Neural cell (in vitro differentiated cells): Measurements from ENCODE around the gene CHRNA9. TPM values are rescaled to one million over a fixed set of nuclear protein-coding genes. Genes with fewer than 3 reads are reported as not detected.

Experiments used
- H2AFZ ChIP-seq: fragments of 200-600, 300-800 bp; sonication (generic), shearing (Covaris generic); 2 replicates; pipeline ENCODE4 v1.6.0; 2014; ENCODE audit warnings: low read depth, mild to moderate bottlenecking, antibody characterized with exemption, low read length, moderate library complexity
- H3F3A ChIP-seq: fragments of 200-600 bp; shearing (Covaris generic); 2 replicates; pipeline ENCODE4 v1.6.1; 2016; ENCODE audit warnings: mild to moderate bottlenecking, moderate library complexity, mixed read lengths, antibody characterized with exemption, low read length; ENCODE audit not compliant: insufficient read depth, poor library complexity, severe bottlenecking
- H3K27ac ChIP-seq: fragments of 200-600, 300-800 bp; sonication (generic), shearing (Covaris generic); 2 replicates; pipeline ENCODE4 v1.5.1; 2014; ENCODE audit warnings: mild to moderate bottlenecking, low read length, moderate library complexity
- H3K27me3 ChIP-seq: fragments of 300-800, 200-600 bp; sonication (generic), shearing (Covaris generic); 2 replicates; pipeline ENCODE4 v1.6.0; 2014; ENCODE audit warnings: mild to moderate bottlenecking, low read depth, low read length, moderate library complexity; ENCODE audit not compliant: insufficient read depth
- H3K36me3 ChIP-seq: fragments of 300-800, 200-600 bp; sonication (generic), shearing (Covaris generic); 2 replicates; pipeline ENCODE4 v1.5.1; 2014; ENCODE audit warnings: mild to moderate bottlenecking, antibody characterized with exemption, low read length, moderate library complexity; ENCODE audit not compliant: insufficient read depth
- H3K4me2 ChIP-seq: fragments of 300-800, 200-600 bp; sonication (generic), shearing (Covaris generic); 2 replicates; pipeline ENCODE4 v1.6.0; 2014; ENCODE audit warnings: mild to moderate bottlenecking, low read length
- H3K4me3 ChIP-seq: fragments of 300-800, 200-600 bp; sonication (generic), shearing (Covaris generic); 2 replicates; pipeline ENCODE4 v1.5.1; 2014; ENCODE audit warnings: mild to moderate bottlenecking, low read length, moderate library complexity
- H3K79me2 ChIP-seq: fragments of 200-600 bp; shearing (Covaris generic); replicated peaks from 2 replicates; pipeline ENCODE4 v1.6.0; 2014; ENCODE audit warnings: mild to moderate bottlenecking, low read length, moderate library complexity; ENCODE audit not compliant: insufficient read depth
- H3K9ac ChIP-seq: fragments of 300-800, 200-600 bp; sonication (generic), shearing (Covaris generic); 2 replicates; pipeline ENCODE4 v1.6.1; 2016; ENCODE audit warnings: mild to moderate bottlenecking, low read length, mixed read lengths
- H3K9me2 ChIP-seq: fragments of 200-600 bp; shearing (Covaris generic); 2 replicates; pipeline ENCODE4 v1.6.1; 2016; ENCODE audit warnings: mild to moderate bottlenecking, low read length, mixed read lengths; ENCODE audit not compliant: insufficient read depth
- H3K9me3 ChIP-seq: fragments of 200-600, 300-800 bp; sonication (generic), shearing (Covaris generic); 2 replicates; pipeline ENCODE4 v1.6.1; 2016; ENCODE audit warnings: mild to moderate bottlenecking, mixed run types, low read length, moderate library complexity, mixed read lengths
- H4K20me1 ChIP-seq: fragments of 200-600 bp; shearing (Covaris generic); 2 replicates; pipeline ENCODE4 v1.6.1; 2016; ENCODE audit warnings: mild to moderate bottlenecking, mixed run types; ENCODE audit not compliant: insufficient read depth
- CTCF ChIP-seq: fragments of 450-650 bp; IDR thresholded peaks from 2 replicates; pipeline ENCODE4 v1.5.1; 2014; ENCODE audit warnings: antibody characterized with exemption, mild to moderate bottlenecking, moderate library complexity; ENCODE audit not compliant: poor library complexity, severe bottlenecking
- EP300 ChIP-seq: fragments of 450-650 bp; conservative IDR thresholded peaks from 2 replicates; pipeline ENCODE4 v1.6.1; 2014; ENCODE audit warnings: antibody characterized with exemption, mild to moderate bottlenecking, moderate library complexity; ENCODE audit not compliant: poor library complexity, severe bottlenecking
- EZH2 ChIP-seq: fragments of 200-600, 300-800 bp; shearing (Covaris generic), sonication (generic); IDR thresholded peaks from 2 replicates; pipeline ENCODE4 v1.6.1; 2014; ENCODE audit warnings: antibody characterized with exemption, low read length, borderline replicate concordance, mild to moderate bottlenecking; ENCODE audit not compliant: insufficient read depth, poor library complexity, severe bottlenecking
- MXI1 ChIP-seq: fragments of 450-650 bp; conservative IDR thresholded peaks from 2 replicates; pipeline ENCODE4 v1.6.1; 2014; ENCODE audit warnings: antibody characterized with exemption, mild to moderate bottlenecking; ENCODE audit not compliant: poor library complexity, severe bottlenecking
- POLR2AphosphoS5 ChIP-seq: IDR thresholded peaks from 2 replicates; pipeline ENCODE4 v1.6.1; 2012
- RAD21 ChIP-seq: fragments of 450-650 bp; conservative IDR thresholded peaks from 2 replicates; pipeline ENCODE4 v1.6.1; 2014; ENCODE audit warnings: antibody characterized with exemption, mild to moderate bottlenecking, moderate library complexity
- REST ChIP-seq: IDR thresholded peaks from 2 replicates; pipeline ENCODE4 v1.6.1; 2012; ENCODE audit warnings: borderline replicate concordance
- SMC3 ChIP-seq: fragments of 450-650 bp; conservative IDR thresholded peaks from 2 replicates; pipeline ENCODE4 v1.6.1; 2014; ENCODE audit warnings: antibody characterized with exemption, mild to moderate bottlenecking, moderate library complexity; ENCODE audit not compliant: poor library complexity
- TAF1 ChIP-seq: IDR thresholded peaks from 2 replicates; pipeline ENCODE4 v1.6.1; 2012; ENCODE audit warnings: low read depth
- polyA plus RNA-seq: library from polyadenylated mRNA; depleted of rRNA; stranded (reverse); fragments of >200 nt; gene quantifications from 2 replicates; pipeline ENCODE4 v1.2.3, GENCODE V29; 2014

CHRNA9 gene
- polyA plus RNA-seq, 1 donor from 2014 or later = 0.10 TPM

- Histone ChIP-seq H3K36me3 (no peaks in the 10 kb centered on the region), H3K79me2 (no peaks in the 10 kb centered on the region), H3K4me3 (no peak overlapping the region), H2AFZ (no peak overlapping the region), H3F3A (no peaks in the 10 kb centered on the region), H3K27me3 (no peaks in the 10 kb centered on the region), H3K4me2 (no peak overlapping the region), H3K27ac (no peak overlapping the region), H3K9me2 (no peaks in the 10 kb centered on the region), H3K9me3 (no peaks in the 10 kb centered on the region), H4K20me1 (no peaks in the 10 kb centered on the region), H3K9ac (no peak overlapping the region)
- TF ChIP-seq TAF1 = no peak
- no peak for TF ChIP-seq RAD21
- TF ChIP-seq REST = no peak
- no peak for TF ChIP-seq EZH2
- no peak for TF ChIP-seq MXI1
- TF ChIP-seq CTCF = no peak
- no peak for TF ChIP-seq EP300
- no peak for TF ChIP-seq POLR2AphosphoS5
- TF ChIP-seq SMC3 = no peak
These were observed 43.5 kb downstream of the CHRNA9 start for GRCh38 chr4:40378619-40379018.

- Histone ChIP-seq H3K36me3 (no peaks in the 10 kb centered on the region), H3K9me2 (no peaks in the 10 kb centered on the region), H3F3A (no peaks in the 10 kb centered on the region), H3K9ac (no peak overlapping the region), H3K4me3 (no peak overlapping the region), H3K27me3 (no peaks in the 10 kb centered on the region), H3K9me3 (no peaks in the 10 kb centered on the region), H4K20me1 (no peaks in the 10 kb centered on the region), H3K79me2 (no peaks in the 10 kb centered on the region), H2AFZ (no peak overlapping the region), H3K4me2 (no peak overlapping the region), H3K27ac (no peak overlapping the region)
- TF ChIP-seq EP300 = no peak
- no peak for TF ChIP-seq REST
- TF ChIP-seq POLR2AphosphoS5 = no peak
- no peak for TF ChIP-seq RAD21
- TF ChIP-seq CTCF = no peak
- no peak for TF ChIP-seq EZH2
- TF ChIP-seq TAF1 = no peak
These were observed 44.1 kb downstream of the CHRNA9 start for GRCh38 chr4:40379248-40379647.
